RWPE2 (cell line): ENCODE measurements around the gene DUSP16.

Source experiments
- ATAC-seq: fragments of 200-7000 bp; cut with Tn5 transposase; 3 replicates; pipeline ENCODE4 v1.9.1; 2021; ENCODE audit warnings: low read depth
- DNase-seq: peaks from one replicate; pipeline ENCODE4 v3.0.0-alpha.2; 2020; ENCODE audit warnings: low spot score
- H3K27ac ChIP-seq: fragments of 450-650 bp; 2 replicates; pipeline ENCODE4 v1.5.1; 2017; ENCODE audit warnings: mild to moderate bottlenecking; ENCODE audit not compliant: poor library complexity, severe bottlenecking
- H3K27me3 ChIP-seq: fragments of 250-450 bp; sonication (Bioruptor Pico); 2 replicates; pipeline ENCODE4 v1.5.1; 2021; ENCODE audit warnings: mild to moderate bottlenecking, moderate library complexity; ENCODE audit not compliant: insufficient read depth, poor library complexity, severe bottlenecking
- H3K36me3 ChIP-seq: fragments of 250-450 bp; sonication (Bioruptor Pico); 2 replicates; pipeline ENCODE4 v1.5.1; 2020; ENCODE audit warnings: low read depth, mild to moderate bottlenecking, moderate library complexity
- H3K4me1 ChIP-seq: fragments of 250-450 bp; sonication (Bioruptor Pico); 2 replicates; pipeline ENCODE4 v1.5.1; 2021; ENCODE audit warnings: mild to moderate bottlenecking, moderate library complexity; ENCODE audit not compliant: insufficient read depth, poor library complexity, severe bottlenecking
- H3K4me3 ChIP-seq: fragments of 250-450 bp; sonication (Bioruptor Pico); 2 replicates; pipeline ENCODE4 v1.5.1; 2021; ENCODE audit warnings: mild to moderate bottlenecking, moderate library complexity; ENCODE audit not compliant: severe bottlenecking
- H3K9me3 ChIP-seq: fragments of 250-450 bp; sonication (Bioruptor Pico); 2 replicates; pipeline ENCODE4 v1.5.1; 2021; ENCODE audit warnings: mild to moderate bottlenecking, moderate library complexity; ENCODE audit not compliant: severe bottlenecking
- CTCF ChIP-seq: fragments of 450-650 bp; IDR thresholded peaks from one replicate; pipeline ENCODE4 v1.5.1; 2017; ENCODE audit warnings: mild to moderate bottlenecking, moderate library complexity; ENCODE audit not compliant: poor library complexity, severe bottlenecking

DUSP16 gene

GRCh38 chr12:12443431-12443878, 119.2 kb downstream of the DUSP16 start:
- no peaks in the 10 kb centered on the region for H3K9me3 ChIP-seq
- DNase-seq: no peak
- ATAC-seq: no peak
- peaks cover 27% of the 10 kb centered on the region for H3K4me1 ChIP-seq
- no peak overlapping the region for H3K27ac ChIP-seq
- no peaks in the 10 kb centered on the region for H3K36me3 ChIP-seq
- TF ChIP-seq CTCF: no peak
- no peak overlapping the region for H3K4me3 ChIP-seq
- no peaks in the 10 kb centered on the region for H3K27me3 ChIP-seq

GRCh38 chr12:12442548-12443071, 120.1 kb downstream of the DUSP16 start:
- Histone ChIP-seq H3K4me3 (no peak overlapping the region), H3K27me3 (no peaks in the 10 kb centered on the region), H3K36me3 (no peaks in the 10 kb centered on the region), H3K27ac (peak overlapping the region; percentile 8), H3K9me3 (no peaks in the 10 kb centered on the region), H3K4me1 (peaks cover 27% of the 10 kb centered on the region)
- TF ChIP-seq CTCF: no peak
- DNase-seq (no peak), ATAC-seq (no peak)

GRCh38 chr12:12441843-12442461, 120.7 kb downstream of the DUSP16 start:
- Histone ChIP-seq H3K36me3 (no peaks in the 10 kb centered on the region), H3K4me3 (no peak overlapping the region), H3K9me3 (no peaks in the 10 kb centered on the region), H3K27me3 (no peaks in the 10 kb centered on the region), H3K4me1 (peaks cover 27% of the 10 kb centered on the region), H3K27ac (peak overlapping the region; percentile 8)
- no peak for ATAC-seq
- DNase-seq: no peak
- no peak for TF ChIP-seq CTCF

- Histone ChIP-seq H3K27me3 (no peaks in the 10 kb centered on the region), H3K36me3 (no peaks in the 10 kb centered on the region), H3K4me3 (no peak overlapping the region), H3K4me1 (peaks cover 27% of the 10 kb centered on the region), H3K9me3 (no peaks in the 10 kb centered on the region), H3K27ac (peak overlapping the region; percentile 8)
- DNase-seq (no peak), ATAC-seq (no peak)
- TF ChIP-seq CTCF: no peak
Measured at GRCh38 chr12:12441429-12441807, 121.2 kb downstream of the DUSP16 start.

GRCh38 chr12:12440784-12441428, 121.8 kb downstream of the DUSP16 start:
- Histone ChIP-seq H3K27ac (peak overlapping the region; percentile 65), H3K4me1 (peaks cover 22% of the 10 kb centered on the region), H3K27me3 (no peaks in the 10 kb centered on the region), H3K4me3 (no peak overlapping the region), H3K36me3 (no peaks in the 10 kb centered on the region), H3K9me3 (no peaks in the 10 kb centered on the region)
- no peak for TF ChIP-seq CTCF
- ATAC-seq: no peak
- no peak for DNase-seq
